C4-2B (cell line): Measurements from ENCODE around the gene PAMR1.

Experiments
- CTCF ChIP-seq: fragments of 450-650 bp; conservative IDR thresholded peaks from 2 replicates; pipeline ENCODE4 v1.5.1; 2017; ENCODE audit warnings: mild to moderate bottlenecking
- ZFX ChIP-seq: fragments of 450-650 bp; IDR thresholded peaks from 2 replicates; pipeline ENCODE4 v1.6.1; 2017

GRCh38 chr11:35478471-35479091 is 46.8 kb downstream of the PAMR1 start:
- no peak for TF ChIP-seq CTCF
- no peak for TF ChIP-seq ZFX
